Activated CD8-positive, alpha-beta T cell treated with anti-CD3 and anti-CD28 coated beads for 36 hours (primary cell): Measurements from ENCODE around the gene RPS6KB1. TPM values are rescaled to one million over a fixed set of nuclear protein-coding genes. Genes with fewer than 3 reads are reported as not detected.
"Not testable (repeated sequence)": the region's sequence is repeated elsewhere in the genome, so short reads cannot be mapped to it uniquely, and the experiment has no call there.

Experiments used
- ATAC-seq: fragments of 200-7000 bp; cut with Tn5 transposase; one replicate; pipeline ENCODE4 v1.10.0; 2021; ENCODE audit warnings: mild to moderate bottlenecking, moderate library complexity
- CTCF ChIA-PET: fragments of 350-600 bp; sonication (Branson Sonifier 250); formaldehyde crosslinking; loops from one replicate; lab custom pipeline; 2021; ENCODE audit warnings: antibody characterized with exemption; lab: Charles Lee
- POLR2A ChIA-PET: fragments of 350-600 bp; sonication (Branson Sonifier 250); formaldehyde crosslinking; loops from one replicate; lab custom pipeline; 2021; ENCODE audit warnings: antibody characterized with exemption; lab: Charles Lee
- DNase-seq: peaks from one replicate; pipeline ENCODE4 v3.0.0-alpha.2; 2020
- H3K27ac Mint-ChIP-seq: one replicate; pipeline ENCODE4 v1.8.0; 2021; ENCODE audit warnings: mild to moderate bottlenecking, mixed read lengths
- H3K27me3 Mint-ChIP-seq: one replicate; pipeline ENCODE4 v1.8.0; 2021; ENCODE audit warnings: mixed read lengths
- H3K36me3 Mint-ChIP-seq: one replicate; pipeline ENCODE4 v1.8.0; 2021; ENCODE audit warnings: low read depth, mixed read lengths
- H3K4me1 Mint-ChIP-seq: one replicate; pipeline ENCODE4 v1.8.0; 2021; ENCODE audit warnings: low read depth, mixed read lengths
- H3K4me3 Mint-ChIP-seq: one replicate; pipeline ENCODE4 v1.8.0; 2021; ENCODE audit warnings: mild to moderate bottlenecking, moderate library complexity, mixed read lengths
- H3K9me3 Mint-ChIP-seq: one replicate; pipeline ENCODE4 v1.8.0; 2021; ENCODE audit warnings: mixed read lengths
- CTCF ChIP-seq: fragments of 200-600 bp; IDR thresholded peaks from one replicate; pipeline ENCODE4 v1.8.0; 2022; ENCODE audit warnings: antibody characterized with exemption, mild to moderate bottlenecking
- intact Hi-C: fragments of 100-400 bp; cut with micrococcal nuclease; formaldehyde crosslinking; loops from one replicate; pipeline ENCODE4 v1.10.0; 2022
- total RNA-seq, 2 experiments: library from RNA; stranded (reverse); gene quantifications; one replicate each; pipeline ENCODE4 v1.2.3, GENCODE V29; 2021

Gene RPS6KB1
- total RNA-seq, 2 experiments from 2014 or later, result 39.9 to 44.2 TPM

- POLR2A ChIA-PET, result interaction anchor here (0.9 kb wide), 1 partner anchor 23 kb away, joined by 3 read pairs; the partner anchor contains the start of genes RPS6KB1 and TUBD1
- intact Hi-C loops, result no loop called here
- H3K36me3 Mint-ChIP-seq, result peaks cover 16% of the 10 kb centered on the region
- no peak for TF ChIP-seq CTCF
- no peak overlapping the region for H3K27ac Mint-ChIP-seq
- no peaks in the 10 kb centered on the region for H3K27me3 Mint-ChIP-seq
- ATAC-seq (no peak), DNase-seq (no peak)
- peaks cover 3% of the 10 kb centered on the region for H3K4me1 Mint-ChIP-seq
- H3K4me3 Mint-ChIP-seq, result no peak overlapping the region
- no peaks in the 10 kb centered on the region for H3K9me3 Mint-ChIP-seq
- CTCF ChIA-PET, result interaction anchor here (1.0 to 2.9 kb wide), 2 partner anchors 11 to 117 kb away, joined by 3 to 13 read pairs; no protein-coding TSS in a partner anchor
These were observed 22.4 kb upstream of the RPS6KB1 start for GRCh38 chr17:59870482-59870881.

- intact Hi-C loops, result no loop called here
- Mint-ChIP-seq H3K27ac (no peak overlapping the region), H3K4me1 (peaks cover 3% of the 10 kb centered on the region), H3K36me3 (peaks cover 9% of the 10 kb centered on the region), H3K27me3 (no peaks in the 10 kb centered on the region), H3K4me3 (no peak overlapping the region), H3K9me3 (no peaks in the 10 kb centered on the region)
- ATAC-seq (no peak), DNase-seq (no peak)
- TF ChIP-seq CTCF, result no peak
- ChIA-PET POLR2A (no interaction called here), CTCF (interaction anchor here (1.1 to 2.9 kb wide), 4 partner anchors 13 to 126 kb away, joined by 3 to 13 read pairs (median 3); no protein-coding TSS in a partner anchor)
These were observed 20.6 kb upstream of the RPS6KB1 start for GRCh38 chr17:59872351-59872750.

GRCh38 chr17:59873414-59873813 is 19.5 kb upstream of the RPS6KB1 start:
- CTCF ChIA-PET, result interaction anchor here (1.1 to 1.6 kb wide), 2 partner anchors 126 to 127 kb away, joined by 3 read pairs; no protein-coding TSS in a partner anchor
- ATAC-seq, DNase-seq, POLR2A ChIA-PET, H3K27me3 Mint-ChIP-seq, H3K27ac Mint-ChIP-seq, H3K4me1 Mint-ChIP-seq, H3K9me3 Mint-ChIP-seq, intact Hi-C loops, H3K4me3 Mint-ChIP-seq: not testable (repeated sequence)
- peaks cover 13% of the 10 kb centered on the region for H3K36me3 Mint-ChIP-seq

- no peaks in the 10 kb centered on the region for H3K9me3 Mint-ChIP-seq
- H3K36me3 Mint-ChIP-seq, result peaks cover 13% of the 10 kb centered on the region
- intact Hi-C loops, result no loop called here
- CTCF ChIA-PET, result no interaction called here
- TF ChIP-seq CTCF, result no peak
- ATAC-seq (no peak), DNase-seq (no peak)
- no peak overlapping the region for H3K27ac Mint-ChIP-seq
- no peaks in the 10 kb centered on the region for H3K4me1 Mint-ChIP-seq
- POLR2A ChIA-PET, result no interaction called here
- no peak overlapping the region for H3K4me3 Mint-ChIP-seq
- H3K27me3 Mint-ChIP-seq, result no peaks in the 10 kb centered on the region
These were observed 18.5 kb upstream of the RPS6KB1 start for GRCh38 chr17:59874376-59874775.

- ChIA-PET POLR2A (interaction anchor here (0.7 kb wide), 1 partner anchor 202 kb away, joined by 5 read pairs; no protein-coding TSS in a partner anchor), CTCF (interaction anchor here (0.6 kb wide), 1 partner anchor 16 kb away, joined by 3 read pairs; no protein-coding TSS in a partner anchor)
- DNase-seq (no peak), ATAC-seq (no peak)
- TF ChIP-seq CTCF, result no peak
- Mint-ChIP-seq H3K27ac (no peak overlapping the region), H3K4me3 (no peak overlapping the region), H3K27me3 (no peaks in the 10 kb centered on the region), H3K4me1 (no peaks in the 10 kb centered on the region), H3K9me3 (no peaks in the 10 kb centered on the region), H3K36me3 (peaks cover 17% of the 10 kb centered on the region)
- intact Hi-C loops, result no loop called here
These were observed 16.8 kb upstream of the RPS6KB1 start for GRCh38 chr17:59876107-59876506.
